ENCODE measurements around the gene FZD1.

FZD1 gene

DNA sequence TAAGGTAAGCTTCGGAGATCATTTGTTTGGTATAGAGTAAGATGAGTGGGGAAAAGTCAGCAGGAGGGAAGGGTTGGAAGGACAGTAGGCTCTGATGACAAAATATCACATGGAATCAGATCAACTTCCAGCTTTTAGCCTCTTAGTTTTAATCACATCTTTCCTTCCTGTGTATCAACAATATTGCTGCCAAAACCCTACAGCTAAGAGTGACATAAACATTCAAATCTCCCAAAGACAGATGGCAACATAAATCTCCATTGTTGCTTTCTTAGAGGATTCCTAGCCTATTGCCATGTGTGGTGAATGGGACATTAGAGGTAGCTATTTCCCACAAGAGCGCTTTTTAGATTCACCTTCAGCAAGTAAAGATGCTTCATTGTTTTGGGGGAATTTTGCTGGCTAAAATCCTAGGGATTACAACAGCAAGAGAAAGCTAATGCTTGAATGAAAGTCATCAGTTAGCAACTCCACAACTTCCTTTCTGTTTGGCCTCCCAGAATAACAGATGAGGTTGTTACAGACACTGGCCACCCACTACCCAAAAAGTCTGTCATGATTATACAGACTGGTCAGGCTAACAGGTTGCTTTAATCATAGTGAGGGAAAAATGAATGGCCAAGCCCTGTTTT, 35.2 kb upstream of the FZD1 start:
- no peak overlapping the region for H3K4me3 ChIP-seq (replicated peaks; ENCODE audit: insufficient read depth, low read length)
- DNase-seq (ENCODE audit: low read depth in 1 of 2, low spot score in 1 of 2), result no peak
- H3K27me3 ChIP-seq (ENCODE audit: insufficient read depth, poor library complexity, severe bottlenecking), result no peaks in the 10 kb centered on the region
- TF ChIP-seq SPI1 (IDR thresholded peaks at IDR 0.05; ENCODE audit: borderline replicate concordance, low read depth) (no peak), POLR2AphosphoS5 (IDR thresholded peaks at IDR 0.05; ENCODE audit: low read depth) (no peak), GABPA (IDR thresholded peaks at IDR 0.05; ENCODE audit: low read depth) (no peak)
- TF ChIP-seq, protein P1, sequence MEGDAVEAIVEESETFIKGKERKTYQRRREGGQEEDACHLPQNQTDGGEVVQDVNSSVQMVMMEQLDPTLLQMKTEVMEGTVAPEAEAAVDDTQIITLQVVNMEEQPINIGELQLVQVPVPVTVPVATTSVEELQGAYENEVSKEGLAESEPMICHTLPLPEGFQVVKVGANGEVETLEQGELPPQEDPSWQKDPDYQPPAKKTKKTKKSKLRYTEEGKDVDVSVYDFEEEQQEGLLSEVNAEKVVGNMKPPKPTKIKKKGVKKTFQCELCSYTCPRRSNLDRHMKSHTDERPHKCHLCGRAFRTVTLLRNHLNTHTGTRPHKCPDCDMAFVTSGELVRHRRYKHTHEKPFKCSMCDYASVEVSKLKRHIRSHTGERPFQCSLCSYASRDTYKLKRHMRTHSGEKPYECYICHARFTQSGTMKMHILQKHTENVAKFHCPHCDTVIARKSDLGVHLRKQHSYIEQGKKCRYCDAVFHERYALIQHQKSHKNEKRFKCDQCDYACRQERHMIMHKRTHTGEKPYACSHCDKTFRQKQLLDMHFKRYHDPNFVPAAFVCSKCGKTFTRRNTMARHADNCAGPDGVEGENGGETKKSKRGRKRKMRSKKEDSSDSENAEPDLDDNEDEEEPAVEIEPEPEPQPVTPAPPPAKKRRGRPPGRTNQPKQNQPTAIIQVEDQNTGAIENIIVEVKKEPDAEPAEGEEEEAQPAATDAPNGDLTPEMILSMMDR (IDR thresholded peaks at IDR 0.05; ENCODE audit: insufficient read depth, low read length), result no peak
- TF ChIP-seq, protein P2, sequence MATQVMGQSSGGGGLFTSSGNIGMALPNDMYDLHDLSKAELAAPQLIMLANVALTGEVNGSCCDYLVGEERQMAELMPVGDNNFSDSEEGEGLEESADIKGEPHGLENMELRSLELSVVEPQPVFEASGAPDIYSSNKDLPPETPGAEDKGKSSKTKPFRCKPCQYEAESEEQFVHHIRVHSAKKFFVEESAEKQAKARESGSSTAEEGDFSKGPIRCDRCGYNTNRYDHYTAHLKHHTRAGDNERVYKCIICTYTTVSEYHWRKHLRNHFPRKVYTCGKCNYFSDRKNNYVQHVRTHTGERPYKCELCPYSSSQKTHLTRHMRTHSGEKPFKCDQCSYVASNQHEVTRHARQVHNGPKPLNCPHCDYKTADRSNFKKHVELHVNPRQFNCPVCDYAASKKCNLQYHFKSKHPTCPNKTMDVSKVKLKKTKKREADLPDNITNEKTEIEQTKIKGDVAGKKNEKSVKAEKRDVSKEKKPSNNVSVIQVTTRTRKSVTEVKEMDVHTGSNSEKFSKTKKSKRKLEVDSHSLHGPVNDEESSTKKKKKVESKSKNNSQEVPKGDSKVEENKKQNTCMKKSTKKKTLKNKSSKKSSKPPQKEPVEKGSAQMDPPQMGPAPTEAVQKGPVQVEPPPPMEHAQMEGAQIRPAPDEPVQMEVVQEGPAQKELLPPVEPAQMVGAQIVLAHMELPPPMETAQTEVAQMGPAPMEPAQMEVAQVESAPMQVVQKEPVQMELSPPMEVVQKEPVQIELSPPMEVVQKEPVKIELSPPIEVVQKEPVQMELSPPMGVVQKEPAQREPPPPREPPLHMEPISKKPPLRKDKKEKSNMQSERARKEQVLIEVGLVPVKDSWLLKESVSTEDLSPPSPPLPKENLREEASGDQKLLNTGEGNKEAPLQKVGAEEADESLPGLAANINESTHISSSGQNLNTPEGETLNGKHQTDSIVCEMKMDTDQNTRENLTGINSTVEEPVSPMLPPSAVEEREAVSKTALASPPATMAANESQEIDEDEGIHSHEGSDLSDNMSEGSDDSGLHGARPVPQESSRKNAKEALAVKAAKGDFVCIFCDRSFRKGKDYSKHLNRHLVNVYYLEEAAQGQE (IDR thresholded peaks at IDR 0.05; ENCODE audit: insufficient replicate concordance, low read depth), result no peak
- H3K27ac ChIP-seq (replicated peaks), result no peak overlapping the region

DNA sequence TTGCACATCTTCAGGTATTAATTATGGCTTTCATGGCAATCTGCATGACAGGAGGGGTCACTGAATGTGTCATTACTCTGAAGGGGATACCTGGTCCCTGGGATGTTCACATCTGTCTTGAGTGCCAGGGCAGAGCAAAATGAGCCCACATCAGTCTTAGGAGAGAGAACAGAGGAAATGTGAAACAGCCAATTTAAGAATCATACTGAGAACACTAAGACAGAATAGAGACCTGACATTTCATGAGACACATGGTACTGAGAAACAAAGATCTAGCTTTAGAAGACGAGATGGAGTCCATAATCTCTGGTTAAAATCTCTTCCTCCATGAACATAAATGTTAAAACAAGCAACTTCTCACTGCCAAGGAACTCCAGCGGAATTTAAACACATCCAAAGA, 34.1 kb upstream of the FZD1 start:
- DNase-seq (ENCODE audit: low read depth in 1 of 2, low spot score in 1 of 2), result no peak
- TF ChIP-seq POLR2AphosphoS5 (IDR thresholded peaks at IDR 0.05; ENCODE audit: low read depth) (no peak), SPI1 (IDR thresholded peaks at IDR 0.05; ENCODE audit: borderline replicate concordance, low read depth) (no peak), GABPA (IDR thresholded peaks at IDR 0.05; ENCODE audit: low read depth) (no peak)
- TF ChIP-seq, protein P1 (IDR thresholded peaks at IDR 0.05; ENCODE audit: insufficient read depth, low read length), result no peak
- TF ChIP-seq, protein P2 (IDR thresholded peaks at IDR 0.05; ENCODE audit: insufficient replicate concordance, low read depth), result no peak
- H3K4me3 ChIP-seq (replicated peaks; ENCODE audit: insufficient read depth, low read length), result no peak overlapping the region
- H3K27me3 ChIP-seq (ENCODE audit: insufficient read depth, poor library complexity, severe bottlenecking), result no peaks in the 10 kb centered on the region
- no peak overlapping the region for H3K27ac ChIP-seq (replicated peaks)

DNA sequence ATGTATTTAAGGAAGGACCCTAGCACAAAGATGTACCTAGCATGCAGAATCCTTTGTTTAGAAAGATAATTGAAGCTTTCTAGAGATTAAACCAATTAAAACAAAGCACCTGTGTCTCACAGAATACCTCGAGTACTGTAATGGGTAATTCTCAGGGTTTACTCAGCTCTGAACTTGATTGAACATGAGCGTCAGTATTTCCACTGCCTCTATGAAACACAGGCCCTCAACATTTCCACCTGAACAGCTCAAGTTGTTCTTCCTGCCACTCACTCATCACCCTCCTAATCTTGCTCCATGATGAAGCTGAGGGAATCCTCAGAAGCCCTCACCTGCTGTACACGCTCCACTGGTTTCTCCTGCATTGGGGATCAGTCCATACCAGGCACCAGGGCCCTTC, 33.7 kb upstream of the FZD1 start:
- no peaks in the 10 kb centered on the region for H3K27me3 ChIP-seq (ENCODE audit: insufficient read depth, poor library complexity, severe bottlenecking)
- DNase-seq (ENCODE audit: low read depth in 1 of 2, low spot score in 1 of 2), result no peak
- no peak overlapping the region for H3K27ac ChIP-seq (replicated peaks)
- TF ChIP-seq, protein P2 (IDR thresholded peaks at IDR 0.05; ENCODE audit: insufficient replicate concordance, low read depth), result no peak
- TF ChIP-seq, protein P1 (IDR thresholded peaks at IDR 0.05; ENCODE audit: insufficient read depth, low read length), result no peak
- no peak for TF ChIP-seq POLR2AphosphoS5 (IDR thresholded peaks at IDR 0.05; ENCODE audit: low read depth)
- no peak for TF ChIP-seq GABPA (IDR thresholded peaks at IDR 0.05; ENCODE audit: low read depth)
- TF ChIP-seq SPI1 (IDR thresholded peaks at IDR 0.05; ENCODE audit: borderline replicate concordance, low read depth), result no peak
- H3K4me3 ChIP-seq (replicated peaks; ENCODE audit: insufficient read depth, low read length), result no peak overlapping the region

Measured in HL-60 (cell line).